ENCODE data around the gene ZNF529. TPM values are rescaled to one million over a fixed set of nuclear protein-coding genes. Genes with fewer than 3 reads are reported as not detected.

ZNF529 gene
- total and polyA plus RNA-seq, 7 donors, result 0.60 to 25.2 (median 14.2) TPM

GRCh38 chr19:36497001-36497400 lies 76.1 kb downstream of the ZNF529 start:
- Histone ChIP-seq H3K4me3 (no peak overlapping the region), H3K27me3 (no peaks in the 10 kb centered on the region), H3K36me3 (no peaks in the 10 kb centered on the region), H3K4me1 (no peaks in the 10 kb centered on the region), H3K9me3 (peaks cover 0 to 28% (median 9%) of the 10 kb centered on the region in 4 donors), H3K27ac (no peak overlapping the region)
- 89 to 93% methylated on average over 17 of the region's 17 CpGs for WGBS, 2 donors
- intact Hi-C loops (cut with DNase I), result loop anchor here (10.0 kb wide), 1 partner anchor 302 kb away; no protein-coding TSS in a partner anchor
- no peak for DNase-seq
- TF ChIP-seq POLR2A (IDR thresholded peaks at IDR 0.05), result no peak
- TF ChIP-seq EP300 (IDR thresholded peaks at IDR 0.05), result no peak
- TF ChIP-seq POLR2AphosphoS5 (IDR thresholded peaks at IDR 0.05), result no peak
- no peak for TF ChIP-seq CTCF (IDR thresholded peaks at IDR 0.05)

Other genes with a start within 250 kb of the ZNF529 start
- gene ZFP14, start 194.1 kb downstream of the ZNF529 start, total RNA-seq, result 10 to 100 TPM in 1 of 4 donors, 1 to 10 TPM in 3; 3.5 to 13.3 (median 7.6) TPM
- gene ZFP14, start 194.1 kb downstream of the ZNF529 start, polyA plus RNA-seq, result 1 to 10 TPM in 1 of 3 donors, under 1 TPM in 2; 0.60 to 2.2 (median 0.92) TPM
- gene ZFP82, start 154.6 kb downstream of the ZNF529 start, total RNA-seq, result 1 to 10 TPM; 4.8 to 8.2 (median 6.9) TPM
- 1 to 10 TPM in 1 of 3 donors, under 1 TPM in 2; 0.60 to 2.4 (median 0.69) TPM for gene ZFP82, start 154.6 kb downstream of the ZNF529 start, polyA plus RNA-seq
- gene ZNF566, start 83.7 kb downstream of the ZNF529 start, total RNA-seq, result 10 to 100 TPM; 15.5 to 21.6 (median 18.4) TPM
- 1 to 10 TPM; 1.6 to 3.9 (median 2.4) TPM for gene ZNF566, start 83.7 kb downstream of the ZNF529 start, polyA plus RNA-seq
- gene ZNF260, start 45.0 kb downstream of the ZNF529 start, total RNA-seq, result 10 to 100 TPM in 3 of 4 donors, 1 to 10 TPM in 1; 5.7 to 11.9 (median 11.0) TPM
- gene ZNF260, start 45.0 kb downstream of the ZNF529 start, polyA plus RNA-seq, result 1 to 10 TPM; 1.8 to 3.5 (median 2.8) TPM
- 10 to 100 TPM; 13.2 to 22.8 (median 19.5) TPM for gene ZNF382, start 32.0 kb upstream of the ZNF529 start, total RNA-seq
- 1 to 10 TPM in 1 of 3 donors, under 1 TPM in 1, not detected in 1; 0.60 to 2.1 TPM for gene ZNF382, start 32.0 kb upstream of the ZNF529 start, polyA plus RNA-seq
- gene ZNF461, start 93.5 kb upstream of the ZNF529 start, total RNA-seq, result 10 to 100 TPM in 2 of 4 donors, 1 to 10 TPM in 2; 6.6 to 11.1 (median 9.4) TPM
- 1 to 10 TPM in 2 of 3 donors, under 1 TPM in 1; 0.92 to 3.6 (median 3.5) TPM for gene ZNF461, start 93.5 kb upstream of the ZNF529 start, polyA plus RNA-seq
- 10 to 100 TPM in 2 of 4 donors, 1 to 10 TPM in 2; 7.2 to 13.9 (median 11.0) TPM for gene ZNF567, start 114.3 kb upstream of the ZNF529 start, total RNA-seq
- 1 to 10 TPM; 1.2 to 2.3 (median 2.1) TPM for gene ZNF567, start 114.3 kb upstream of the ZNF529 start, polyA plus RNA-seq
- gene ZNF850, start 199.5 kb upstream of the ZNF529 start, total RNA-seq, result 1 to 10 TPM; 2.2 to 4.6 (median 3.3) TPM
- gene ZNF850, start 199.5 kb upstream of the ZNF529 start, polyA plus RNA-seq, result 1 to 10 TPM in 1 of 3 donors, under 1 TPM in 2; 0.23 to 1.2 (median 0.55) TPM

Measured in sigmoid colon (tissue), 7 donors.